H1 (cell line): ENCODE results near the gene RASL11B. TPM values are rescaled to one million over a fixed set of nuclear protein-coding genes. Genes with fewer than 3 reads are reported as not detected.

Experiments
- CTCF ChIA-PET: fragments of 300-600 bp; sonication (Branson Sonifier 250); formaldehyde crosslinking; loops from one replicate; lab custom pipeline; 2021; ENCODE audit not compliant: partially characterized antibody; lab: Charles Lee
- POLR2A ChIA-PET: fragments of 300-600 bp; sonication (Branson Sonifier 250); formaldehyde crosslinking; loops from one replicate; lab custom pipeline; 2021; ENCODE audit warnings: inconsistent platforms; ENCODE audit not compliant: partially characterized antibody; lab: Charles Lee
- DNase-seq, 2 experiments: peaks; one replicate each; pipeline versions ENCODE4 v3.0.0 to v3.0.0-alpha.2; 2010 to 2022; ENCODE audit warnings: low spot score in 2 of 2, low read depth in 1 of 2, mixed read lengths in 1 of 2
- FAIRE-seq: peaks from 2 replicates; lab custom pipeline; 2011; peaks lifted over from hg19 to GRCh38; lab: Jason Lieb, UNC
- H2AFZ ChIP-seq: 2 replicates; pipeline ENCODE4 v1.8.1; 2012; ENCODE audit warnings: low read length, inconsistent platforms
- H2AK5ac ChIP-seq: 2 replicates; pipeline ENCODE4 v1.6.1; 2013; ENCODE audit warnings: low read depth, low read length
- H2BK120ac ChIP-seq: replicated peaks from 2 replicates; pipeline ENCODE3; 2013; ENCODE audit warnings: low read depth, low read length, inconsistent platforms
- H2BK12ac ChIP-seq: 2 replicates; pipeline ENCODE4 v1.6.1; 2013; ENCODE audit warnings: low read depth, low read length
- H2BK15ac ChIP-seq: 2 replicates; pipeline ENCODE4 v1.6.1; 2013; ENCODE audit warnings: low read length
- H2BK20ac ChIP-seq: 2 replicates; pipeline ENCODE4 v1.6.1; 2013; ENCODE audit warnings: low read length
- H2BK5ac ChIP-seq: 2 replicates; pipeline ENCODE4 v1.6.1; 2013; ENCODE audit warnings: low read depth, low read length
- H3K14ac ChIP-seq: 2 replicates; pipeline ENCODE4 v1.6.1; 2013; ENCODE audit warnings: inconsistent platforms; ENCODE audit not compliant: insufficient read length
- H3K18ac ChIP-seq: 2 replicates; pipeline ENCODE4 v1.6.1; 2013; ENCODE audit warnings: low read length; ENCODE audit errors: extremely low read depth
- H3K23ac ChIP-seq: 2 replicates; pipeline ENCODE4 v1.6.1; 2013; ENCODE audit warnings: inconsistent platforms; ENCODE audit not compliant: insufficient read length
- H3K23me2 ChIP-seq: 2 replicates; pipeline ENCODE4 v1.6.1; 2013; ENCODE audit warnings: low read depth, low read length
- H3K27ac ChIP-seq: 2 replicates; pipeline ENCODE4 v1.6.1; 2011; ENCODE audit warnings: low read depth, low read length, inconsistent platforms
- H3K27me3 ChIP-seq, 4 experiments: replicated peaks in 1 of 4; 1 replicate in 1 of 4; 2 replicates in 3 of 4; pipeline versions ENCODE4 v1.6.1 to v1.8.1; 2011 to 2013; ENCODE audit warnings: low read length in 3 of 4, mild to moderate bottlenecking in 3 of 4, inconsistent platforms in 2 of 4, mixed read lengths in 2 of 4, moderate library complexity in 1 of 4; ENCODE audit not compliant: control insufficient read depth in 3 of 4, insufficient read depth in 3 of 4; ENCODE audit errors: extremely low read depth in 1 of 4
- H3K36me3 ChIP-seq, 4 experiments: 2 replicates each; pipeline versions ENCODE4 v1.6.1 to v1.8.1; 2011 to 2013; ENCODE audit warnings: mild to moderate bottlenecking in 4 of 4, low read length in 3 of 4, moderate library complexity in 2 of 4, control low read depth in 1 of 4, inconsistent platforms in 1 of 4; ENCODE audit not compliant: insufficient read depth in 4 of 4, control insufficient read depth in 2 of 4
- H3K4ac ChIP-seq: replicated peaks from 2 replicates; pipeline ENCODE3; 2013; ENCODE audit warnings: low read length, low read depth, mixed read lengths, inconsistent platforms; ENCODE audit not compliant: insufficient read length
- H3K4me1 ChIP-seq, 4 experiments: replicated peaks in 1 of 4; 1 replicate in 1 of 4; 2 replicates in 3 of 4; pipeline versions ENCODE4 v1.6.1 to v1.8.1; 2011 to 2013; ENCODE audit warnings: low read length in 3 of 4, inconsistent platforms in 2 of 4, mixed read lengths in 1 of 4; ENCODE audit not compliant: insufficient read depth in 4 of 4, control insufficient read depth in 3 of 4
- H3K4me2 ChIP-seq, 2 experiments: 2 replicates each; pipeline versions ENCODE4 v1.6.1 to v1.8.1; 2011 to 2013; ENCODE audit warnings: low read depth in 2 of 2, low read length in 2 of 2, control low read depth in 1 of 2, inconsistent platforms in 1 of 2, mild to moderate bottlenecking in 1 of 2; ENCODE audit not compliant: insufficient read depth in 1 of 2
- H3K4me3 ChIP-seq, 4 experiments: fragments of 200-600, 300-600 bp in 1 of 4; sonication (generic), shearing (Covaris generic), sonication (Bioruptor Twin) in 1 of 4; 2 replicates each; pipeline versions ENCODE4 v1.5.1 to v1.8.1; 2011 to 2016; ENCODE audit warnings: low read length in 4 of 4, low read depth in 3 of 4, control low read depth in 2 of 4, inconsistent platforms in 2 of 4, mild to moderate bottlenecking in 2 of 4, mixed read lengths in 1 of 4, moderate library complexity in 1 of 4; ENCODE audit not compliant: insufficient read depth in 2 of 4; ENCODE audit errors: extremely low read depth in 1 of 4
- H3K56ac ChIP-seq: replicated peaks from 2 replicates; pipeline ENCODE3; 2013; ENCODE audit warnings: low read depth, mild to moderate bottlenecking, mixed read lengths, low read length, inconsistent platforms; ENCODE audit not compliant: insufficient read length
- H3K79me1 ChIP-seq: 2 replicates; pipeline ENCODE4 v1.6.1; 2013; ENCODE audit warnings: low read depth, low read length, control low read depth
- H3K79me2 ChIP-seq, 2 experiments: 2 replicates each; pipeline versions ENCODE4 v1.6.1 to v1.8.1; 2012 to 2013; ENCODE audit warnings: low read length in 2 of 2, mild to moderate bottlenecking in 2 of 2, inconsistent platforms in 1 of 2; ENCODE audit not compliant: insufficient read depth in 2 of 2, control insufficient read depth in 1 of 2
- H3K9ac ChIP-seq, 4 experiments: replicated peaks in 1 of 4; 1 replicate in 1 of 4; 2 replicates in 3 of 4; pipeline versions ENCODE4 v1.6.1 to v1.8.1; 2011 to 2013; ENCODE audit warnings: low read depth in 3 of 4, low read length in 3 of 4, control low read depth in 2 of 4, mild to moderate bottlenecking in 2 of 4, moderate library complexity in 2 of 4, inconsistent platforms in 1 of 4; ENCODE audit errors: extremely low read depth in 1 of 4
- H3K9me3 ChIP-seq, 2 experiments: 2 replicates each; pipeline versions ENCODE4 v1.6.1 to v1.8.1; 2012 to 2013; ENCODE audit warnings: mild to moderate bottlenecking in 2 of 2, moderate library complexity in 2 of 2, control low read depth in 1 of 2, inconsistent platforms in 1 of 2, low read depth in 1 of 2, low read length in 1 of 2, mixed read lengths in 1 of 2; ENCODE audit not compliant: insufficient read depth in 2 of 2
- H4K20me1 ChIP-seq, 2 experiments: replicated peaks in 1 of 2; 2 replicates each; pipeline versions ENCODE3 to v1.8.1; 2011 to 2013; ENCODE audit warnings: inconsistent platforms in 2 of 2, low read length in 2 of 2, mild to moderate bottlenecking in 1 of 2; ENCODE audit not compliant: insufficient read depth in 2 of 2, control insufficient read depth in 1 of 2
- H4K5ac ChIP-seq: 2 replicates; pipeline ENCODE4 v1.6.1; 2013; ENCODE audit warnings: low read length, low read depth, mixed read lengths, inconsistent platforms; ENCODE audit not compliant: insufficient read length
- H4K8ac ChIP-seq: 2 replicates; pipeline ENCODE4 v1.8.0; 2013; ENCODE audit warnings: mild to moderate bottlenecking, moderate library complexity, low read length, inconsistent platforms; ENCODE audit not compliant: insufficient read depth; ENCODE audit errors: extremely low read depth
- H4K91ac ChIP-seq: replicated peaks from 2 replicates; pipeline ENCODE3; 2013; ENCODE audit warnings: low read length, mixed read lengths, inconsistent platforms; ENCODE audit not compliant: insufficient read length
- BRCA1 ChIP-seq: IDR thresholded peaks from 2 replicates; pipeline ENCODE4 v1.6.1; 2012; ENCODE audit warnings: low read depth, low read length, improper control_type of control experiment
- CHD2 ChIP-seq: IDR thresholded peaks from 2 replicates; pipeline ENCODE4 v1.6.1; 2012; ENCODE audit warnings: low read length, improper control_type of control experiment
- EZH2 ChIP-seq: fragments of 200-600 bp; sonication (generic); IDR thresholded peaks from 2 replicates; pipeline ENCODE4 v1.7.1; 2012; ENCODE audit warnings: low read depth, mild to moderate bottlenecking, moderate library complexity, low read length, inconsistent platforms; ENCODE audit not compliant: severe bottlenecking
- HDAC6 ChIP-seq: IDR thresholded peaks from one replicate; pipeline ENCODE4 v1.7.1; 2012; ENCODE audit warnings: low read depth, mild to moderate bottlenecking, inconsistent platforms, low read length, moderate library complexity
- KDM5A ChIP-seq: fragments of 200-600 bp; IDR thresholded peaks from 2 replicates; pipeline ENCODE4 v1.7.1; 2012; ENCODE audit warnings: mild to moderate bottlenecking, low read length, inconsistent platforms, mixed read lengths
- RAD21 ChIP-seq, 2 experiments: IDR thresholded peaks in 1 of 2; conservative IDR thresholded peaks in 1 of 2; 2 replicates each; pipeline ENCODE4 v1.6.1; 2011; ENCODE audit warnings: low read depth in 2 of 2, low read length in 2 of 2, improper control_type of control experiment in 1 of 2, inconsistent platforms in 1 of 2, mild to moderate bottlenecking in 1 of 2, moderate library complexity in 1 of 2
- RFX5 ChIP-seq: IDR thresholded peaks from 2 replicates; pipeline ENCODE4 v1.6.1; 2011; ENCODE audit warnings: low read depth, low read length, improper control_type of control experiment, borderline replicate concordance
- SP1 ChIP-seq: IDR thresholded peaks from 2 replicates; pipeline ENCODE4 v1.6.1; 2011; ENCODE audit warnings: low read depth, low read length
- TBP ChIP-seq: IDR thresholded peaks from 2 replicates; pipeline ENCODE4 v1.6.1; 2011; ENCODE audit warnings: low read depth, low read length, improper control_type of control experiment
- WGBS, 2 experiments: shearing (Covaris generic) in 1 of 2; methylation state at CpG; one replicate each; pipeline versions ENCODE4 v1.1.6 to v1.1.7; 2013 to 2015; ENCODE audit warnings: low lambda C conversion rate in 2 of 2, mixed read lengths in 2 of 2, inconsistent platforms in 1 of 2, low coverage in 1 of 2, missing lambda C conversion rate in 1 of 2; ENCODE audit not compliant: insufficient replicate concordance in 2 of 2, insufficient coverage in 1 of 2, insufficient read length in 1 of 2; ENCODE audit errors: extremely low coverage in 1 of 2, missing lambda C conversion rate in 1 of 2; 5-methylcytosine and 5-hydroxymethylcytosine counted together
- polyA plus RNA-seq, 7 experiments: library from polyadenylated mRNA; depleted of rRNA in 3 of 7; stranded (reverse) in 5 of 7; unstranded in 2 of 7; fragments of >200 nt in 5 of 7; fragments of 200-250 nt in 2 of 7; gene quantifications; 1 replicate in 5 of 7; 2 replicates in 1 of 7; 4 replicates in 1 of 7; pipeline versions ENCODE4 v1.2.1 to v1.2.3, GENCODE V29; 2011 to 2013; ENCODE audit warnings: missing spikeins in 2 of 7, mixed read lengths in 2 of 7
- total RNA-seq: library from RNA; stranded (reverse); fragmentation: NEBNext Ultra II Directional; extraction: Animal tissue kit (Norgen Biotek cat#: 25700); gene quantifications from 2 replicates; pipeline ENCODE4 v1.2.1, GENCODE V29; 2021

RASL11B gene
- total and polyA plus RNA-seq, 2 of the 8 experiments (the other 6 are each of a cell fraction or from before 2014, with no cell fraction given), result 49.8 to 75.5 TPM

DNA sequence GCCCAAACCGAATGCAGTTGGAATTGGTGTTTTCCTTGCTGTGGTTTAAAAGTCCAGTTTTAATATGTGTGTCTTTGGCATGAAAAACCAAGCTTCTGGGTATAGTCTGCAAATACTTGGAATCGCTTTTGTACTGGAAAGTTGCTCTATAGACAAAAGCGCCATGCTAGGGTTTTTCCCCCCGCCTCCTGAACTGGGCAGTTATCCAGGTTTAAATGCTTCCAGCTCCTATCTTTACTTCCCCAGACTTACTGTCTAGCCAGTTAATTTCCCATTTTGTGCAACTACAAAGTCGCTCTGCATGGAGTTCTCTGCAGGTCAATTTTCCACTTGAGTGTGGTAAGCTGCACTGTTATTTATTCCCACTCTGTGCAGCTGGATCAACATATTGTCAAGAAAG, 2.7 kb downstream of the RASL11B start:
- Histone ChIP-seq H3K9me3 (no peaks in the 10 kb centered on the region), H3K14ac (no peak overlapping the region), H3K23ac (no peak overlapping the region), H3K79me1 (peaks cover 8% of the 10 kb centered on the region; the same call in 1 of the 2 replicates), H3K4me2 (peak overlapping the region; percentile 90 to 91; a peak in 3 of 4 replicates), H2BK5ac (peak overlapping the region; percentile 62; the same call in 1 of the 2 replicates), H2BK15ac (no peak overlapping the region), H3K56ac (no peak overlapping the region), H3K23me2 (peaks cover 6% of the 10 kb centered on the region; the same call in 1 of the 2 replicates), H4K8ac (no peak overlapping the region), H3K27me3 (no peaks in the 10 kb centered on the region; a peak in 3 of 7 replicates), H2BK12ac (no peak overlapping the region), H3K9ac (no peak overlapping the region), H2BK20ac (no peak overlapping the region), H3K36me3 (peaks cover 16 to 48% (median 33%) of the 10 kb centered on the region in 4 experiments), H4K91ac (no peak overlapping the region), H3K79me2 (peaks cover 8 to 32% of the 10 kb centered on the region in 2 experiments), H2AFZ (no peak overlapping the region), H3K4ac (no peak overlapping the region), H4K5ac (no peak overlapping the region), H3K18ac (no peak overlapping the region), H4K20me1 (peaks cover 14 to 19% of the 10 kb centered on the region in 2 experiments), H2BK120ac (no peak overlapping the region), H3K4me1 (peaks cover 9 to 31% (median 14%) of the 10 kb centered on the region in 4 experiments), H2AK5ac (no peak overlapping the region), H3K27ac (no peak overlapping the region), H3K4me3 (peak overlapping the region in 1 of 4 experiments; percentile 97; a peak in 2 of 8 replicates)
- TF ChIP-seq HDAC6 (no peak), RAD21 (IDR thresholded peaks at IDR 0.05 in 1 of 2, conservative IDR thresholded peaks at IDR 0.05 in 1 of 2; ENCODE audit: low read depth in 2 of 2, low read length in 2 of 2) (no peak), TBP (no peak), RFX5 (no peak), SP1 (no peak), CHD2 (no peak), KDM5A (no peak), EZH2 (no peak), BRCA1 (no peak)
- 94% methylated on average over 5 of the region's 5 CpGs; no CpG with 5 or more reads in 1 of the 2 experiments for WGBS, 2 experiments
- CTCF ChIA-PET, result interaction anchor here (0.7 to 1.8 kb wide), 9 partner anchors 9 to 277 kb away, joined by 3 to 5 read pairs (median 3); no protein-coding TSS in a partner anchor
- POLR2A ChIA-PET, result interaction anchor here (0.7 to 11.0 kb wide), 23 partner anchors 8 to 264 kb away, joined by 3 to 165 read pairs (median 5); partner anchors contain the start of gene ERVMER34-1
- FAIRE-seq (no peak), DNase-seq (no peak)
